ENCODE measurements around the gene SYCE3. TPM values are rescaled to one million over a fixed set of nuclear protein-coding genes. Genes with fewer than 3 reads are reported as not detected.

The SYCE3 gene
- total RNA-seq, 2 experiments from 2014 or later = 0.87 to 1.0 TPM

DNA sequence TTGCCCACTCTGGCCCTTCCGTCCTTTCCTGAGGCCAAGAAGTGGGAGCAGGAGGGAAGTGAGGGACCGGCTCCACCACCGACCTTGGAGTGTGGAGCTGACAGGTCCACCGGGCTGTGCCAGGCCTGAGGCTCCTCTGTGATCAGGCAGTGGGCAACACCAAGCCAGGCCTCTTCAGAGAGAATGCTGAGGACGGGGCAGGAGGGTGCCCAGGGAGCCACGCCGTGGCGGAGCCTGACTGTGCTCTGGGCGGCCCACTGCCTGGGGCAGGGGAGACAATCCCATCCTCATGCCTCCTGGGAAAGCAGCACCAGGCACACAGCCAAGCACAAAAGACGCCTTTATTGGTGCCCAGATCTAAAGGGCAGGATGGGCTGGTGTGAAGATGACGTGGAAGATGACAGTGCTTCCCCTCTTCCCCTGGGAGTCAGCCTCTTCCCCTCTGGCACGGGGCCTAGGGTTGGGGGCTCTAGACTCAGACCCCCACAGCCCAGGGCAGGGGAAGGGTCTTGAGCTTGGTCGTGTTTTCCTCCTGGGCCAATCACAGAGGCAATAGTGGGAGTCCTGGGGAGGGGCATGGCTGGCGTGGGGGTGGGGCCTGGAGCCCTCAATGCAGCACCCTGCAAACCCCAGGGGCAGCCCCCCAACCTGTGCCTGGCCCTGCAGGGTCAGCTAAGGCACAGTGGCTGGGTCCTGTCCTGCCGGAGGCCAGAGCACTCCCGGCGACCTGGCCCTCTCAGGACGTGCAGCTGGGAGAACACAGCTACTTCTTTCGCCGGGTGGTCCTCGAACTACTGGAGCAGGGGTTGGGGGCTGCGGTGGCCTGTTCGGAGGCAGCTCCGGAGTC, 59.9 kb downstream of the SYCE3 start:
- H3K9me3 Mint-ChIP-seq = no peaks in the 10 kb centered on the region
- no peaks in the 10 kb centered on the region for H3K27me3 Mint-ChIP-seq
- H3K4me3 Mint-ChIP-seq = no peak overlapping the region
- H3K27ac Mint-ChIP-seq = no peak overlapping the region
- ChIA-PET CTCF (interaction anchor here (1.0 kb wide), 1 partner anchor 23 kb away, joined by 3 read pairs; the partner anchor contains the start of gene SCO2), POLR2A (interaction anchor here (0.7 kb wide), 1 partner anchor 233 kb away, joined by 3 read pairs; no protein-coding TSS in a partner anchor)
- H3K36me3 Mint-ChIP-seq = peaks cover 5% of the 10 kb centered on the region
- DNase-seq = no peak
- peaks cover 2% of the 10 kb centered on the region for H3K4me1 Mint-ChIP-seq (ENCODE audit: low read depth)
- intact Hi-C loops (cut with micrococcal nuclease) = no loop called here

- CTCF ChIA-PET = interaction anchor here (1.0 kb wide), 1 partner anchor 24 kb away, joined by 3 read pairs; the partner anchor contains the start of gene SCO2
- H3K27ac Mint-ChIP-seq = no peak overlapping the region
- no peak overlapping the region for H3K4me3 Mint-ChIP-seq
- H3K9me3 Mint-ChIP-seq = no peaks in the 10 kb centered on the region
- DNase-seq = no peak
- intact Hi-C loops (cut with micrococcal nuclease) = no loop called here
- peaks cover under 1% of the 10 kb centered on the region for H3K36me3 Mint-ChIP-seq
- POLR2A ChIA-PET = no interaction called here
- H3K27me3 Mint-ChIP-seq = no peaks in the 10 kb centered on the region
- peaks cover 2% of the 10 kb centered on the region for H3K4me1 Mint-ChIP-seq (ENCODE audit: low read depth)
Measured at GRCh38 chr22:50502096-50502495, 60.6 kb downstream of the SYCE3 start.

Other genes starting within 250 kb of the SYCE3 start
- gene DENND6B, start 235.9 kb downstream of the SYCE3 start, total RNA-seq = 1 to 10 TPM; 3.5 to 3.6 TPM
- 10 to 100 TPM; 41.2 to 41.7 TPM for gene PPP6R2, start 219.6 kb downstream of the SYCE3 start, total RNA-seq
- gene SBF1, start 87.9 kb downstream of the SYCE3 start, total RNA-seq = 100 to 1,000 TPM; 110 to 112 TPM
- gene ADM2, start 81.4 kb downstream of the SYCE3 start, total RNA-seq = 1 to 10 TPM; 7.3 to 7.4 TPM
- under 1 TPM; 0.39 to 0.59 TPM for gene MIOX, start 76.1 kb downstream of the SYCE3 start, total RNA-seq
- 10 to 100 TPM; 62.1 to 63.8 TPM for gene LMF2, start 55.2 kb downstream of the SYCE3 start, total RNA-seq
- gene NCAPH2, start 54.7 kb downstream of the SYCE3 start, total RNA-seq = 100 to 1,000 TPM; 134 to 138 TPM
- gene SCO2, start 37.3 kb downstream of the SYCE3 start, total RNA-seq = 1 to 10 TPM; 1.9 to 5.6 TPM
- gene TYMP, start 32.9 kb downstream of the SYCE3 start, total RNA-seq = 10 to 100 TPM; 64.7 to 65.6 TPM
- 1 to 10 TPM; 6.9 to 7.7 TPM for gene KLHDC7B, start 17.0 kb downstream of the SYCE3 start, total RNA-seq
- 10 to 100 TPM; 33.3 to 36.9 TPM for gene CPT1B, start 15.5 kb upstream of the SYCE3 start, total RNA-seq
- 10 to 100 TPM; 76.2 to 76.3 TPM for gene CHKB, start 19.9 kb upstream of the SYCE3 start, total RNA-seq
- gene MAPK8IP2, start 37.9 kb upstream of the SYCE3 start, total RNA-seq = under 1 TPM; 0.10 to 0.19 TPM
- gene ARSA, start 65.2 kb upstream of the SYCE3 start, total RNA-seq = 10 to 100 TPM; 23.9 to 25.8 TPM
- under 1 TPM; 0.05 to 0.07 TPM for gene SHANK3, start 109.9 kb upstream of the SYCE3 start, total RNA-seq
- not detected for gene ACR, start 175.3 kb upstream of the SYCE3 start, total RNA-seq
- 10 to 100 TPM; 20.0 to 21.8 TPM for gene RABL2B, start 220.7 kb upstream of the SYCE3 start, total RNA-seq

All from activated CD4-positive, alpha-beta memory T cell treated with anti-CD3 and anti-CD28 coated beads for 36 hours (primary cell).